Fibroblast of villous mesenchyme (primary cell): ENCODE results near the gene TLX3. TPM values are rescaled to one million over a fixed set of nuclear protein-coding genes. Genes with fewer than 3 reads are reported as not detected.

ENCODE experiments used
- DNase-seq: peaks from one replicate; pipeline ENCODE4 v3.0.0-alpha.2; 2010; ENCODE audit warnings: low read depth
- H3K4me3 ChIP-seq: 2 replicates; pipeline ENCODE4 v1.5.1; 2011; ENCODE audit warnings: low read depth, mild to moderate bottlenecking, low read length
- CTCF ChIP-seq: IDR thresholded peaks from 2 replicates; pipeline ENCODE4 v1.5.1; 2012; ENCODE audit warnings: low read depth, mild to moderate bottlenecking, low read length; ENCODE audit not compliant: insufficient read depth
- total RNA-seq: library from RNA; depleted of rRNA; stranded (reverse); fragments of >200 nt; gene quantifications from 2 replicates; pipeline ENCODE4 v1.2.3, GENCODE V29; 2012

Gene TLX3
- total RNA-seq, 1 donor = not detected

- H3K4me3 ChIP-seq = no peak overlapping the region
- no peak for DNase-seq
- peak; percentile 15 for TF ChIP-seq CTCF
These were observed 1.3 kb downstream of the TLX3 start for GRCh38 chr5:171310212-171310818.

GRCh38 chr5:171310819-171311321 lies 1.8 kb downstream of the TLX3 start:
- H3K4me3 ChIP-seq = no peak overlapping the region
- no peak for TF ChIP-seq CTCF
- no peak for DNase-seq

DNA sequence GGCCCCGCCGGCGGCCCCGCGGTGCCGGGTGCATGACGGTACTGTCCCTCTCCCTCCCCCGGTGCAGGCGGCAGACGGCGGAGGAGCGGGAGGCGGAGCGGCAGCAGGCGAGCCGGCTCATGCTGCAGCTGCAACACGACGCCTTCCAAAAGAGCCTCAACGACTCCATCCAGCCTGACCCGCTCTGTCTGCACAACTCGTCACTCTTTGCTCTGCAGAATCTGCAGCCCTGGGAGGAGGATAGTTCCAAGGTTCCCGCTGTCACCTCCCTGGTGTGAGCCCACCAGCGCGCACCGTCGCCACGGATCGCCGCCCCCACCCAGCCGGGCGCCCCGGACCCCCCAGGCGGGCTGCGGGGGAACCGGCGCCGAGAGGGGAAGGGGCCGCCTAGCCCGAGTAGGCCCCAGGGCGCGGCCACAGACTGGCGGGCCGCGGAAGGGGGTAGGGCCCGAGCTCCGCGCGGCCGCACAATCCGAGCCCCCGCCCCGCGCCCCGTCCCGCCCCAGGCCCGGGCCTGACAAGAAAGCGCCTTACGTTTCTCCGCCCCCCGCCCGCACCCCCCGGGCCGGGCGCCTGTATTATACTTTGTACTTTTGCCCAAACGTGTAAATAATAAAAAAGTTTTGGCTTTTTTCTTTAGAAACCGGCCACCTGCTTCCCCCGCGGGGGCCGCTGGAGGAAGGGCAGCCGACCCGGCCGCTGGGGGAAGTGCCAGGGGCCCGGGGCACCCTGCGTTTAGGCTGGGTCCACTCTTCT lies 2.5 kb downstream of the TLX3 start:
- H3K4me3 ChIP-seq = no peak overlapping the region
- no peak for DNase-seq
- TF ChIP-seq CTCF = no peak

GRCh38 chr5:171312129-171312974 lies 3.3 kb downstream of the TLX3 start:
- no peak for DNase-seq
- no peak for TF ChIP-seq CTCF
- H3K4me3 ChIP-seq = no peak overlapping the region

DNA sequence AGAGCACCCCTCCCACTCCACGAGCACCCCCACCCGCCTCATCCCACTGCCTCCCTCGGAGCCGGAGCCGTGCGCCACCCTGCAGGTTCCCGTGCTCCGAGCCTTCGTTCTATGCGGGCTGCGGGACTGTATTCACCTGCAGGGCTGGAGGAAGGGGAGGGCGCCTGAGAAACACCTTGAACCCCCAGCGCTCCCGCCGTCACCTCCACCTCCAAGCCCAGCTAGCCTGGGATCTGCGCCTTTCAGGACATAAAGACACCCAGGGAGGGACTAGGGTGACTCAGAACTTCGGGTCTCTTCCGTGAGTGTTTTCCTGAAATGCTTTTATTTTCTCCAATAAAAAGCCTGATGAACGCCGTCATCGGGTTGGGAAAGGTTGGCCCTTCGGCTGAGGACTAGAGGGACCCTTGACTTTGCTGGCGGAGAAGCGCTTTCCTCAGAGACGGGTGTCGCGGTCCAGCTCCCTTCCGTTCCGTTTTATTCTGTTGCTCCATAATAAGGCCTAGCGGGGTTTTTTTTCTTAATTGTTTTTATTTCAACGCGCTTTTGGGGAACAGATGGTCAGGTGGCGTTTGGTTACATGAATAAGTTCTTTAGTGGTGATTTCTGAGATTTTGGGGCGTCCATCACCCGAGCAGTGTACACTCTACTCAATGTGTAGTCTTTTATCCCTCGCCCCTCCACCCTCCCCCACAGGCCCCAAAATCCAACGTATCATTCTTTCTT lies 4.6 kb downstream of the TLX3 start:
- TF ChIP-seq CTCF = no peak
- no peak overlapping the region for H3K4me3 ChIP-seq
- DNase-seq = no peak

- peak overlapping the region; percentile 3 for H3K4me3 ChIP-seq
- no peak for DNase-seq
- no peak for TF ChIP-seq CTCF
These were observed 5.8 kb downstream of the TLX3 start for GRCh38 chr5:171314728-171315385.
